IMR-90 (cell line): Measurements from ENCODE around the gene NGFR.

Experiments used
- CHD1 ChIP-seq: IDR thresholded peaks from 2 replicates; pipeline ENCODE4 v1.6.1; 2012; ENCODE audit warnings: low read depth, low read length, improper control_type of control experiment
- MAFK ChIP-seq: IDR thresholded peaks from 2 replicates; pipeline ENCODE4 v1.6.1; 2012; ENCODE audit warnings: low read depth, low read length, improper control_type of control experiment
- MAZ ChIP-seq: IDR thresholded peaks from 2 replicates; pipeline ENCODE4 v1.6.1; 2012; ENCODE audit warnings: low read depth, mild to moderate bottlenecking, low read length, improper control_type of control experiment, moderate library complexity, borderline replicate concordance
- MXI1 ChIP-seq: IDR thresholded peaks from 2 replicates; pipeline ENCODE4 v1.6.1; 2012; ENCODE audit warnings: low read depth, mild to moderate bottlenecking, low read length, moderate library complexity, borderline replicate concordance
- POLR2A ChIP-seq: IDR thresholded peaks from 2 replicates; pipeline ENCODE4 v1.6.1; 2012; ENCODE audit warnings: mild to moderate bottlenecking, low read depth, low read length
- RAD21 ChIP-seq: IDR thresholded peaks from 2 replicates; pipeline ENCODE4 v1.6.1; 2012; ENCODE audit warnings: low read length, improper control_type of control experiment
- RCOR1 ChIP-seq: IDR thresholded peaks from 2 replicates; pipeline ENCODE4 v1.6.1; 2012; ENCODE audit warnings: mild to moderate bottlenecking, low read length, improper control_type of control experiment; ENCODE audit not compliant: insufficient replicate concordance
- SMC3 ChIP-seq: fragments of 150-350 bp; IDR thresholded peaks from 2 replicates; pipeline ENCODE4 v1.6.1; 2016; ENCODE audit warnings: low read depth, mild to moderate bottlenecking, antibody characterized with exemption, low read length, moderate library complexity
- TF ChIP-seq, protein P1 (sequence below): conservative IDR thresholded peaks from 2 replicates; pipeline ENCODE4 v1.5.1; 2012; ENCODE audit warnings: mild to moderate bottlenecking, low read depth, low read length, improper control_type of control experiment
- TF ChIP-seq, protein P2 (sequence below): fragments of 150-350 bp; IDR thresholded peaks from 2 replicates; pipeline ENCODE4 v1.6.1; 2017; ENCODE audit warnings: mild to moderate bottlenecking, antibody characterized with exemption, low read length, low read depth
- TF ChIP-seq, protein P3 (sequence below): fragments of 150-350 bp; IDR thresholded peaks from 2 replicates; pipeline ENCODE4 v1.6.1; 2016; ENCODE audit warnings: low read depth, mild to moderate bottlenecking, low read length, moderate library complexity, borderline replicate concordance

DNA sequence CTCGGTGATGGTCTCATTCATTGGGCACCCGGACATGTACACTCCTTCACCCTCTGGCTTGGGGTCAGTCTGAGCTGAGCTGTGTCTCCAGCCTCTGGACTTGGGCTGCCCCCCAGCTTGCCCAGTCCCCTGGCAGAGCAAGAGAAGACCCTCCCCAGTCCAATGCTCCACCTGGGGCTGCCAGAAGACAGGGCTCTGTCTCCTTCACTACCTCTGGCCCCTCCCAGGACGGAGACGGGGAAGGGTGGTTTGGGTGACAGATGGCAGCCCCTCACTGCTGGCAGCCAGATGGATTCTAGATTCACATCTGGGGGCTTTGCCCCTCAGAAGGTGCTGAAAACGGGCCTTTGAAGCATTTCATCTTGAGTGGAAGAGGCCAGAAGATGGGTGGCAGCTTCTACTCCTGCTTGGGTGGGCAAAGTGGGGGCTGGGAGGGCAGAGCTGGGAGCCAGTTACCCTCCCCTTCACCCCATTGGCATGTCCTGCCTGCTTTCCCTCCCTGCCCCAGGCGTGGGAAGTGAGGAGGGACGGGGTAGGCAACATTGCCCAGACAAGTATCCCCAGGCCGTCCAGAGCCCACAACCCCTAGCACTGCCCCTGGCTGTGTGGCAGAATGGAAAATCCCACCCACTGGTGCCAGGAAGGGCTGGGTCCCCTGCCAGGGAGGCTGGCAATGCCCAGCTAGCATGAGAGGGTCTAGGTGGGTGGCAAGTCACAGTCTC is 13.9 kb downstream of the NGFR start:
- TF ChIP-seq, protein P1, sequence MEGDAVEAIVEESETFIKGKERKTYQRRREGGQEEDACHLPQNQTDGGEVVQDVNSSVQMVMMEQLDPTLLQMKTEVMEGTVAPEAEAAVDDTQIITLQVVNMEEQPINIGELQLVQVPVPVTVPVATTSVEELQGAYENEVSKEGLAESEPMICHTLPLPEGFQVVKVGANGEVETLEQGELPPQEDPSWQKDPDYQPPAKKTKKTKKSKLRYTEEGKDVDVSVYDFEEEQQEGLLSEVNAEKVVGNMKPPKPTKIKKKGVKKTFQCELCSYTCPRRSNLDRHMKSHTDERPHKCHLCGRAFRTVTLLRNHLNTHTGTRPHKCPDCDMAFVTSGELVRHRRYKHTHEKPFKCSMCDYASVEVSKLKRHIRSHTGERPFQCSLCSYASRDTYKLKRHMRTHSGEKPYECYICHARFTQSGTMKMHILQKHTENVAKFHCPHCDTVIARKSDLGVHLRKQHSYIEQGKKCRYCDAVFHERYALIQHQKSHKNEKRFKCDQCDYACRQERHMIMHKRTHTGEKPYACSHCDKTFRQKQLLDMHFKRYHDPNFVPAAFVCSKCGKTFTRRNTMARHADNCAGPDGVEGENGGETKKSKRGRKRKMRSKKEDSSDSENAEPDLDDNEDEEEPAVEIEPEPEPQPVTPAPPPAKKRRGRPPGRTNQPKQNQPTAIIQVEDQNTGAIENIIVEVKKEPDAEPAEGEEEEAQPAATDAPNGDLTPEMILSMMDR, result no peak
- TF ChIP-seq, protein P2, sequence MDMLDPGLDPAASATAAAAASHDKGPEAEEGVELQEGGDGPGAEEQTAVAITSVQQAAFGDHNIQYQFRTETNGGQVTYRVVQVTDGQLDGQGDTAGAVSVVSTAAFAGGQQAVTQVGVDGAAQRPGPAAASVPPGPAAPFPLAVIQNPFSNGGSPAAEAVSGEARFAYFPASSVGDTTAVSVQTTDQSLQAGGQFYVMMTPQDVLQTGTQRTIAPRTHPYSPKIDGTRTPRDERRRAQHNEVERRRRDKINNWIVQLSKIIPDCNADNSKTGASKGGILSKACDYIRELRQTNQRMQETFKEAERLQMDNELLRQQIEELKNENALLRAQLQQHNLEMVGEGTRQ, result no peak
- TF ChIP-seq RAD21, result no peak
- TF ChIP-seq POLR2A, result no peak
- no peak for TF ChIP-seq MXI1
- TF ChIP-seq, protein P3, sequence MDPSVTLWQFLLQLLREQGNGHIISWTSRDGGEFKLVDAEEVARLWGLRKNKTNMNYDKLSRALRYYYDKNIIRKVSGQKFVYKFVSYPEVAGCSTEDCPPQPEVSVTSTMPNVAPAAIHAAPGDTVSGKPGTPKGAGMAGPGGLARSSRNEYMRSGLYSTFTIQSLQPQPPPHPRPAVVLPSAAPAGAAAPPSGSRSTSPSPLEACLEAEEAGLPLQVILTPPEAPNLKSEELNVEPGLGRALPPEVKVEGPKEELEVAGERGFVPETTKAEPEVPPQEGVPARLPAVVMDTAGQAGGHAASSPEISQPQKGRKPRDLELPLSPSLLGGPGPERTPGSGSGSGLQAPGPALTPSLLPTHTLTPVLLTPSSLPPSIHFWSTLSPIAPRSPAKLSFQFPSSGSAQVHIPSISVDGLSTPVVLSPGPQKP, result no peak
- no peak for TF ChIP-seq CHD1
- no peak for TF ChIP-seq RCOR1
- no peak for TF ChIP-seq MAFK
- TF ChIP-seq MAZ, result no peak
- TF ChIP-seq SMC3, result no peak
